KMS-11 (cell line): Measurements from ENCODE around the gene VARS2.
"Not testable (repeated sequence)": the region's sequence is repeated elsewhere in the genome, so short reads cannot be mapped to it uniquely, and the experiment has no call there.

ENCODE experiments used
- H2AFZ ChIP-seq: fragments of 200-600 bp; sonication (generic); 2 replicates; pipeline ENCODE4 v1.6.1; 2016; ENCODE audit warnings: antibody characterized with exemption, mixed run types, low read depth
- H3K27ac ChIP-seq: fragments of 200-600 bp; sonication (generic); 2 replicates; pipeline ENCODE4 v1.6.1; 2016; ENCODE audit warnings: mild to moderate bottlenecking, mixed run types
- H3K27me3 ChIP-seq: fragments of 200-600 bp; sonication (generic); 2 replicates; pipeline ENCODE4 v1.6.1; 2017; ENCODE audit warnings: mild to moderate bottlenecking, low read depth, mixed run types, moderate library complexity; ENCODE audit not compliant: insufficient read depth
- H3K36me3 ChIP-seq: fragments of 200-600 bp; sonication (generic); 2 replicates; pipeline ENCODE4 v1.6.1; 2017; ENCODE audit warnings: mild to moderate bottlenecking, mixed run types; ENCODE audit not compliant: insufficient read depth
- H3K4me1 ChIP-seq: fragments of 200-600 bp; sonication (generic); 2 replicates; pipeline ENCODE4 v1.6.1; 2016; ENCODE audit warnings: mild to moderate bottlenecking, low read depth, mixed run types; ENCODE audit not compliant: poor library complexity, severe bottlenecking
- H3K4me2 ChIP-seq: fragments of 200-600 bp; sonication (generic); 2 replicates; pipeline ENCODE4 v1.7.0; 2016; ENCODE audit warnings: mild to moderate bottlenecking, mixed run types
- H3K4me3 ChIP-seq: fragments of 200-600 bp; sonication (generic); IDR thresholded peaks from 2 replicates; pipeline ENCODE4 v1.6.1; 2017; ENCODE audit warnings: low read depth, low read length, mixed read lengths; ENCODE audit not compliant: insufficient read depth
- H3K79me2 ChIP-seq: fragments of 200-600 bp; sonication (generic); 2 replicates; pipeline ENCODE4 v1.6.1; 2016; ENCODE audit warnings: low read depth, mixed run types; ENCODE audit not compliant: insufficient read depth
- H3K9ac ChIP-seq: fragments of 200-600 bp; sonication (generic); 2 replicates; pipeline ENCODE4 v1.6.1; 2016; ENCODE audit warnings: mild to moderate bottlenecking, mixed run types
- H4K20me1 ChIP-seq: fragments of 200-600 bp; sonication (generic); 2 replicates; pipeline ENCODE4 v1.6.1; 2016; ENCODE audit warnings: mild to moderate bottlenecking, mixed run types; ENCODE audit not compliant: insufficient read depth
- TF ChIP-seq, protein P1 (sequence below): fragments of 200-600 bp; sonication (generic); conservative IDR thresholded peaks from 2 replicates; pipeline ENCODE4 v1.6.1; 2017; ENCODE audit warnings: low read depth, mild to moderate bottlenecking, antibody characterized with exemption, low read length, moderate library complexity, mixed read lengths

The VARS2 gene

GRCh38 chr6:30902709-30903108, 11.3 kb upstream of the VARS2 start:
- H3K27ac ChIP-seq, result no peak overlapping the region
- no peak overlapping the region for H3K4me3 ChIP-seq
- no peak overlapping the region for H3K9ac ChIP-seq
- TF ChIP-seq, protein P1, sequence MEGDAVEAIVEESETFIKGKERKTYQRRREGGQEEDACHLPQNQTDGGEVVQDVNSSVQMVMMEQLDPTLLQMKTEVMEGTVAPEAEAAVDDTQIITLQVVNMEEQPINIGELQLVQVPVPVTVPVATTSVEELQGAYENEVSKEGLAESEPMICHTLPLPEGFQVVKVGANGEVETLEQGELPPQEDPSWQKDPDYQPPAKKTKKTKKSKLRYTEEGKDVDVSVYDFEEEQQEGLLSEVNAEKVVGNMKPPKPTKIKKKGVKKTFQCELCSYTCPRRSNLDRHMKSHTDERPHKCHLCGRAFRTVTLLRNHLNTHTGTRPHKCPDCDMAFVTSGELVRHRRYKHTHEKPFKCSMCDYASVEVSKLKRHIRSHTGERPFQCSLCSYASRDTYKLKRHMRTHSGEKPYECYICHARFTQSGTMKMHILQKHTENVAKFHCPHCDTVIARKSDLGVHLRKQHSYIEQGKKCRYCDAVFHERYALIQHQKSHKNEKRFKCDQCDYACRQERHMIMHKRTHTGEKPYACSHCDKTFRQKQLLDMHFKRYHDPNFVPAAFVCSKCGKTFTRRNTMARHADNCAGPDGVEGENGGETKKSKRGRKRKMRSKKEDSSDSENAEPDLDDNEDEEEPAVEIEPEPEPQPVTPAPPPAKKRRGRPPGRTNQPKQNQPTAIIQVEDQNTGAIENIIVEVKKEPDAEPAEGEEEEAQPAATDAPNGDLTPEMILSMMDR, result no peak
- H3K27me3 ChIP-seq, result no peaks in the 10 kb centered on the region
- no peaks in the 10 kb centered on the region for H4K20me1 ChIP-seq
- no peaks in the 10 kb centered on the region for H3K79me2 ChIP-seq
- no peaks in the 10 kb centered on the region for H3K36me3 ChIP-seq
- no peak overlapping the region for H2AFZ ChIP-seq
- H3K4me2 ChIP-seq, result no peak overlapping the region
- no peaks in the 10 kb centered on the region for H3K4me1 ChIP-seq

- Histone ChIP-seq H3K79me2 (no peaks in the 10 kb centered on the region), H3K4me2 (no peak overlapping the region), H3K27ac (no peak overlapping the region), H3K9ac (no peak overlapping the region), H4K20me1 (no peaks in the 10 kb centered on the region), H3K27me3 (no peaks in the 10 kb centered on the region), H3K36me3 (no peaks in the 10 kb centered on the region), H3K4me3 (no peak overlapping the region), H2AFZ (no peak overlapping the region), H3K4me1 (no peaks in the 10 kb centered on the region)
- TF ChIP-seq, protein P1, result no peak
Measured at GRCh38 chr6:30903236-30903635, 10.8 kb upstream of the VARS2 start.

DNA sequence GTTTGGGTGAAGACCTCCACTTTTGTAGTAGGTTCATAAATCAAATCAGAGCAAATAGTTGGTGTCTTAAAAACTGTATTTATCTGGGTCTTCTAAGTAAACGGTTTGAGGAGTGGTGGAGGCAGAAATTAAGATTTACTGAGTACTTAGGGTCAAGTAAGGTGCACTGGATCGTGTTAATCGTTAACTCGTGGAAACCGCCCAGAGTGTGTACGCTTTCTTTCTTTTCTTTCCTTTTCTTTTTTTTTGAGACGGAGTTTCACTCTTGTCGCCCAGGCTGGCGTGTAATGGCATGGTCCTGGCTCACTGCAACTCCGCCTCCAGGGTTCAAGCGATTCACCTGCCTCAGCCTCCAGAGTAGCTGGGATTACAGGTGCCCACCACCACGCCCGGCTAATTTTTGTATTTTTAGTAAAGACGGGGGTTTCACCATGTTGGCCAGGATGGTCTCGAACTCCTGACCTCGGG, 6.7 kb upstream of the VARS2 start:
- H3K4me2 ChIP-seq, H4K20me1 ChIP-seq, H3K27ac ChIP-seq, H3K4me3 ChIP-seq, H3K4me1 ChIP-seq, H3K27me3 ChIP-seq, H3K36me3 ChIP-seq, H3K79me2 ChIP-seq, H3K9ac ChIP-seq: not testable (repeated sequence)
- H2AFZ ChIP-seq, result peak overlapping the region; percentile 72

- H4K20me1 ChIP-seq, result no peaks in the 10 kb centered on the region
- H2AFZ ChIP-seq, result peak within 1 kb of the TSS; percentile 72
- H3K79me2 ChIP-seq, result peaks cover 5% of the 10 kb centered on the region; the same call in 1 of the 2 replicates
- H3K4me1 ChIP-seq, result peaks cover 8% of the 10 kb centered on the region
- peak within 1 kb of the TSS; percentile 49 for H3K4me2 ChIP-seq
- H3K9ac ChIP-seq, result peak within 1 kb of the TSS; percentile 35; the same call in 1 of the 2 replicates
- no peaks in the 10 kb centered on the region for H3K27me3 ChIP-seq
- H3K36me3 ChIP-seq, result no peaks in the 10 kb centered on the region
- H3K27ac ChIP-seq, result no peak within 1 kb of the TSS
- H3K4me3 ChIP-seq, result peak within 1 kb of the TSS; percentile 65
- TF ChIP-seq, protein P1, result no peak
Measured at GRCh38 chr6:30907758-30908591, 6.1 kb upstream of the VARS2 start, which contains the start of gene GTF2H4. TSS of gene GTF2H4 (plus strand) at chr6:30908207.

DNA sequence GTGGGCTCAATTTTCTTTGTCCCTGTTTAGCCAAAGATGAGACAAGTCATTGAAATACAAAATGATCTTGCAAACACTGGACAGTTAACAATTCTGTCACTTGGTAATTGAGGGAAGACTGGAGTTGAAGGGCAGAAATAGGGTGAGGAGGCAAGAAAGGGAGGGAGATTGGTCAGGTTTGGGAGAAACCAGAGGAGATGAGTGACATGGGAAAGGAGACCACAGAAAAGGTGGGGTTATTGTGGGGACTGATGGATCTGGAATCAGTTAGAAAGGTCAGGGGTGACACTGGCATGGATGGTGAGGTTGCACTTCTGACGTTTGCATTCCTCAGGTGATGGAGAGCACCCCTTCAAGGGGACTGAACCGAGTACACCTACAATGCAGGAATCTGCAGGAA, 5.3 kb upstream of the VARS2 start:
- peak overlapping the region; percentile 49 for H3K4me2 ChIP-seq
- peaks cover 5% of the 10 kb centered on the region; the same call in 1 of the 2 replicates for H3K79me2 ChIP-seq
- no peaks in the 10 kb centered on the region for H3K27me3 ChIP-seq
- peak overlapping the region; percentile 65 for H3K4me3 ChIP-seq
- H3K36me3 ChIP-seq, result no peaks in the 10 kb centered on the region
- H3K4me1 ChIP-seq, result peaks cover 11% of the 10 kb centered on the region
- no peak overlapping the region for H2AFZ ChIP-seq
- no peaks in the 10 kb centered on the region for H4K20me1 ChIP-seq
- peak overlapping the region; percentile 35; the same call in 1 of the 2 replicates for H3K9ac ChIP-seq
- TF ChIP-seq, protein P1, result no peak
- H3K27ac ChIP-seq, result no peak overlapping the region

DNA sequence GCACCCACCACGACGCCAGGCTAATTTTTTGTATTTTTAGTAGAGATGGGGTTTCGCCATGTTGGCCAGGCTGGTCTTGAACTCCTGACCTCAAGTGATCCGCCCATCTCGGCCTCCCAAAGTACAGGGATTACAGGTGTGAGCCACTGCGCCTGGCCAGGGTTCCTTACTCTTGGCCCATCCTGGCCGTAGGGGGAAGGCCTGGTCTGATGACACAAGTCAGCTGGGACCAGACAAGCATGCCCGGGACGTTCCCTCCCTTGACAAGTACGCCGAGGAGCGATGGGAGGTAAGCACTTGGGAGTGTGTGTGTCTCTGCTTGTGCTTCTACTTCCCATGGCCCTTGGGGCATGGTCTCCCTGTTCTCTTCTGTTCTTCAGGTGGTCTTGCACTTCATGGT, 3.6 kb upstream of the VARS2 start:
- H3K9ac ChIP-seq, H4K20me1 ChIP-seq, H3K4me2 ChIP-seq, H3K27ac ChIP-seq, H3K79me2 ChIP-seq, H3K27me3 ChIP-seq, H3K36me3 ChIP-seq, H3K4me3 ChIP-seq, H2AFZ ChIP-seq: not testable (repeated sequence)
- peaks cover 20% of the 10 kb centered on the region for H3K4me1 ChIP-seq
